DMS53 (cell line): ENCODE data around the gene ORMDL2.
"Not testable (repeated sequence)": the region's sequence is repeated elsewhere in the genome, so short reads cannot be mapped to it uniquely, and the experiment has no call there.

Experiments used
- DNase-seq: peaks from one replicate; lab custom pipeline; 2025; lab: John Stamatoyannopoulos, UW

ORMDL2 gene

DNA sequence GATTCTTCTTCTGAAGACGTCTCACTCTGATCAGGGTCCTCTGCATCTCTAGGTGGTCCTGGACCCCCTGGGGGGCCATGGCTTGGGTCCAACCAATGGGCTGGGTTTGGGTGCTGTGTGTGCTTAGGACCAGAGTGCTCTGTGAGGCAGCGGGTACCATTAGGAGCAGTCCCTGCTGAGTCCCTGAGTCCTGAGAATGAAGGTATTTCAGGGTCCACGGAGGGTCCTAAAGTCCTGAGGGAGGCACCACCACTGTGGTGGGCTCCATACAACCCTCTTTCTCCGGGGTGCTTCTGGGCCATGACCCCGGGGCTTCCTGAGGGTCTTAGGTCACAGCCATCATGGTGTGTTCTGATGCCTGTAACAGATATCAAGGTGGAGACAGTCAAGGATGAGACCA is 10.5 kb downstream of the ORMDL2 start:
- DNase-seq = no peak

DNA sequence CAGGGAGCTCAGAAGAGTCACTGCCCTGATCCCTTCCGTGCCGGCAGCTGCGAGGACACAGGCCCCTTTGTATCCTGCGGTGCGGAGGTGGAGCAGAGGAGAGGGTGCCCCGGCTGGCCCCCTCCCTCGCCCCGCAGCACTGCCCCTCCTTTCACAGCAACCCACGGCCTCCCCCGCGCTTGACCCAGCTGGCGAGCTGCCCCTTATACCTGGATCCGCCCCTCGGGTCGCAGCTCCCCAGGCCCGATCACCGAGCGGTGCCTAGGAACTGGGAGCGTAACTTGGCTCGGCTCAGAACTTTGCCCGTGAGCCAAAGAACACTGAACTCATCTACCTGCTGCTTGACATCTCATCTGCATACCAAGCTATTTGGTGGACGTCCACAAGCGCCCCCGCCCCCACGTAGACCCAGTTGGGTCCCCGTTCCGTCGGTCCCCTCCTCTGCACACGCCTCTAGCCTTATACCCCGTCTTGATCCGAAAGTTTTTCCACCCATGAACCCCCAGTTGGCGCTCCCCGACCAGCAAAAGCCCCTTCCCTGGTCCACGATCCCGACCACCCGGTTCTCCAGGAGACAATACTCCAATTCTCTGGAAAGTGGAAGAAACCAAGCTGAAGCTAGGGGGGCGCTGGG is 12.2 kb downstream of the ORMDL2 start:
- DNase-seq = no peak

DNA sequence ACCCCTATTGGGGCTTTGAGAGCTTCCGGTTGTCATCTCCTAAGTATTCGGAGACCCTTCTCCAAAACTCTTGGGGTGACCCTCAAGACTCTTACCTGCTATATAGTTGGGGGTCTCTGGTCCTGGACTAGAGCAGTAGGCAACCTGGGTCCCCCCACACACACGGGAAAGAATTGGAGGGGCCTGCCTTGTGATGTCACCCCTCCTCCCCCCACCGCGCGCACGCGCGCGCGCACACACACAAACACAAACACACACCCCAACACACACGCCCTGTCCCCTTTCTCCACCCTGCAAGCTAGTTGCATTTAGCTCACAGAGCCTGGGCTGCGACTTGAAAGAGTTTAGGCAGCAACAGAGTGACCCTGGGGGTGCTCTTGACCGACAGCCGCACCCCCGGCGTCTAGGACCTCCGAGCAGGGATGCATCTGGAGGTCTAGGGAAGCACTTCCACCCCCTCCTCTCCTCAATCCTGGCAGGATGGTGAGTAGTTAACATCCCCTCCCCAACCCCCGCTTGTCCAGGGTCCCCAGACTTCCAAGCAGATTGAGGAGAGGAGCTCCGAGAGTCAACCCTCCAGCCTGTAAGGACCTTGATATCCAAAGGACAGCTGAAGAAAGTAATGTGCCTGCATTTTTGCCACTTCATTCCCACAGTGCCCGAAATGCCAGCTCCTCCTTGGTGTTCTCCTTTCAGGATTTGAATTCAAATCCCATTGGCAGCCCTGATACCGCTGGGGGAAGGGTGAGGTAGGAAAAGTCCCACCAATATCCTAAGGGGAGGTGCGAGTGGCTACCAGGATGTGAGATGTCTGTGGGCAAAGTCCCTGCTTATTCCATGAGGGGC is 13.0 kb downstream of the ORMDL2 start:
- DNase-seq = peak; percentile 43

DNA sequence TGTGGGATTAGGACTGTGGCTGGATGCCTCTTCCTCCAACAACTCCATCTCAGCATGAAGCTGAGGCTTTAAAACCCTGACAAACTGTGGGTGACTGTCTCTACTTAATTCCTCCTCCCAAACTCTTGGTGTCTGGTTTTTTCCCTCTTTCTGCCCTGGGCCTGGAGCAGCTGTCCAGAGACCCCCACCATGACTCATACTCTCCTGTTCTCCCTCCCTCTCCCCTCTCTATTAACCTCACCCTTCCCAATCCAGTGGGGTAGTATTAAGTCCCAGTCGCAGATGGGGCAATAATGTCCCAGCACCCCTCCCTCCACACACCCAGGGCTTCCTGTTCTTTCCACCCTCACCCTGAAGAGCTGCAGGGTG is 13.6 kb downstream of the ORMDL2 start:
- no peak for DNase-seq

DNA sequence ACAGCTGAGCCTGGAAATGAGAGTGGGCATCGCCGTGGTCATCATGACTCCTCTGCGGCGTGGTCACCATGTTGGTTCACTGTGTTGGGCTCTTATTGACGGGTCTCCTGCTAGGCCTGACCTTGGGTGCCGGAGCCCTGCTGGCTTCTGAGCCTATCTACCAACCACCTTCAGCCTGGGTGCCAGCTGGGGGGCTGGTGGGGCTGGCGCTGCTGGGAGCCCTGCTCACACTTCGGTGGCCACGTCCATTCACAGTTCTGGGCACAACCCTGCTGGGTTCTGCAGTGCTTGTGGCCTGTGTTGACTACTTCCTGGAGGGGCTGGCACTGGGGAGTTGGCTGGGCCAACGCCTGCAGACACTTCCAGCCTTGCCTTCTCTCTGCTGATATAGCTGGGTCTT is 15.2 kb downstream of the ORMDL2 start:
- DNase-seq = no peak

DNA sequence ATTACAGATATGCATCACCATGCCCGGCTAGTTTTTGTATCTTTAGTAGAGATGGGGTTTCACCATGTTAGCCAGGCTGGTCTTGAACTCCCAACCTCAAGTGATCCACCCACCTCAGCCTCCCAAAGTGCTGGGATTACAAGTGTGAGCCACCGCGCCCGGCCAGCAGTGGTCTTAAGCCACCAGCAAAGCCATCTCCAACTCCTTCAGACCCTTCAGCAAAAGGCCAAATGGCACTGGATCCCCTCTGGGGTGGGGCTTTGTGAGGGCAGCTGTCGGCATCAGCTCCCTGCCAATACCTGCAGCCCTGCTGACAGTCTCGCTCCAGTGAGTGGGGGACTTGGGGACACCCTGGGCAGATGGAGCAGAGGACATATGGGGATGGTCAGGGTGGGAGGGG is 16.6 kb downstream of the ORMDL2 start:
- not testable (repeated sequence) for DNase-seq

DNA sequence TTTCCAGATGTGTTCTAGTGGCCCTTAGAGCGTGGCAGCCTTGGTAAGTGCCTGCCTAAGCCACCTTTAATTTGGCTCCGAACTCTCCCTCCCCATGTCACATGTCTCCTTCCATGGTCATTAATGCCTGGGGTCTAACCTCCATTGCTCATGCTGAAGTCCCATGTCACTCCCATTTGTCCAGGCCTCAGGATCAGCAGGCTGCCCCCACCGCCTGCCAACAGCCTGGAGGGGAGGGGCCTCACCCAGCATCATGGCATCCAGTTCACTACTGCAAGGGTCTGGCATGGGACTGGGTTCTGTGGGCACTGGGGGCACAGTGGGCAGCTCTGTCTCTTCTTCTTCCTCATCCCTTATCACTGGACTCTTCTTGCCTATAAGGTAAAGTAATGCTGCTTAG is 20.5 kb downstream of the ORMDL2 start:
- DNase-seq = no peak

DNA sequence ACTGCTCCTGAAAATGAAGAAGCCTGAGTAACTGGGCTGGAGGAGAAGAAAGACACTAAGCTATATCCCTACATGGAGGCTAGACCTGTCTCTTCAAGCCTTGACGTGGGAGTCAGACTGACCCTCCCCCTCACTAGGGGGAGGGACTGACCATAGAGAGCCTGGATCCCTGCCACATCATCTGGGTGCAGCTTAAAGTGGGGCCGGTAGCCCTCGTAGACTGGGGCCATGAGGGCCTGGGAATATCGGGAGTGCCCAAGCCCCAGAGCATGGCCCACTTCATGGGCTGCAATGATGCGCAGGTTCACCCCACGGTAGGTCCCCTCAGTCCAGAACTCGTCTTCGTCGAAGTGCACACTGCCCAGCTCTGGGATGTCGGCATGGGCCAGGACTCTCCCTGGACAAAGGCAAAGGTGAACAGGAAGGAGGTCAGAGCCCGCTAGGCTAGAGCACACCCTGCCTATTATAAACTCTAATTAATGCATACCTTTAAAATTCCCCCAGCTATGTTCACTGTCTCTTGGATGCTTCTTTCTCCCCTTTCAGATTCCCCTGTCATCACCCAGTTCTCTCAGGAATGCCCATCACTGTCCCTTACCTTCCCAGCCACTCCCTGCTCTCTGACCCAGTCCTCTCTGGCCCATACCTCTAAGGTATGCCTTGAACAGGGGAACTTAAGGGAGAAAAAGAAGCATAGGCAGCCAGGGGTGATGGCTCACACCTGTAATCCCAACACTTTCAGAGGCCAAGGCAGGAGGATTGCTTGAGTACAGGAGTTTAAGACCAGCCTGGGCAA is 21.7 kb downstream of the ORMDL2 start:
- no peak for DNase-seq

DNA sequence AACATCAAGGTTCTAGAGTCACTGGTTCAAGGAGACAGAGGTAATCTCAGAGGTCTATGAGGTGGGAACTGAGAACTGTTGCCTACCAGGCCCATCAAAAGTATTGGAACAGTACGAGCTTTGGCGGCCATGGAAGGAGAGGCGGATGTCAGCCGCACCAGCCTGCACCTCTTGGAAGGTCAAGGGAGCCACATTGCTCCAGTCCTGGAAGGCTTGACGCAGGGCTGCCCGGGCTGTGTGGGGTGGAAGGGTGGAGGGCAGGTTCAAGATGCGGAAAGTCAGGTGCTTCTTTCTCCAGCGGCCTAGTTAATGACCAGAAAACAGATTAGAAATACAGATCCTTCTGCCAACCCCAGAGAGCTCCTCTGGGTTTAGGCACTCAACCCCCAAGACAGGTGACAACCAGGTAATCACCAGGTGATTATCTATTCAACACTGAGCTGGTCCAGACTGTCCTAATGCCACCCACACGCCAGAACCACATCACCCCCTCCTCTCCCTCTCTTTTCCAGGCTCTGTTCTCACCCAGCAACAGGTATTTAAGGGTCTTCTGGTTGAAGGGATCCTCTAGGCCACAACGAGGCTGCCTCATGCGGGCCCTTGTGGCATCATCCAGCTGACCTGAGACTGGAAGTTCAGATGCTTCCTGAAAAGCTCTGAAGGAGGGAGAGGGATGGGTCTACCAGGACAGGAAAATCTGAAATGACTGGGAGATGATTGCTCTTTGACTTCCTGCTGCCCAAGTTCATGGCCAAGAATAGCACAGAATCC is 22.9 kb downstream of the ORMDL2 start:
- no peak for DNase-seq

DNA sequence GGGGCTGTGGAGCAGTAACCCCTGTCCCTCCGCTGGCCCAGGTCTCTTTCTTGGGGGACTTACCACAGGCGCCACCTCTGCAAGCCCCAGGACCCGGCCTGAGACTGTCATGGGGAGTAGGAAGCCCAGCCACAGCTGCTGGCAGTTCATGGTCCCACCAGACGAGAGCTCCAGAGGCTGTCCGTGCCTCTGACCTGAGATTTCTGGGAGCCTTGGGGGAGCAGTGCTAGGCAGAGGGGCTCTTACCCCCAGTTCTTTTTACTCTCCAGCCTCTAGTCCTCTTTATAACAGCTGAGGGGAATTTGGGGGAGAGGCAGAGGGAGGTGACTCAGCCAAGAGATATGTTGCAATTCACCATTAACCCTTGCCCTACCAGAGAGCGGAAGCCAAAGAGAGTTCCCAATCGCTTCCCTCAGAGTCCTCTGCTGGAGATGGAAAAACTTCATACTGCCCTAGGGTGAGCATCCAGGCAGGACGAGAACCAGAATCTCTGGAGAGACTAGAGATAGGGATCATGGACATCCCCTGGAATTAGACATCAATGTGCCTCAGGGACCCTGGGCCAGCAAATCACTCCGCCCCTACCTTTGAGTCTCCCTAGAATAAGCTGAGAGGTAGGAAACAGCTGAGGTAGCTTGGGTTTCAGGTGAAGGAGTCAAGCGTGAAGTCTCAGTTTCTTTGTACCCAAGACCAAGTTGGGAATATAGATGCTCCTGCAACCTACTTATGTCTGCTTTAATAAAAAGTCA is 25.0 kb downstream of the ORMDL2 start, which contains the start of gene MMP19:
Gene MMP19, minus strand, starts transcription at position 256 of the 749 bp plus-strand sequence. Its CDS starts 106 bp downstream, at position 150.
- DNase-seq = no peak

DNA sequence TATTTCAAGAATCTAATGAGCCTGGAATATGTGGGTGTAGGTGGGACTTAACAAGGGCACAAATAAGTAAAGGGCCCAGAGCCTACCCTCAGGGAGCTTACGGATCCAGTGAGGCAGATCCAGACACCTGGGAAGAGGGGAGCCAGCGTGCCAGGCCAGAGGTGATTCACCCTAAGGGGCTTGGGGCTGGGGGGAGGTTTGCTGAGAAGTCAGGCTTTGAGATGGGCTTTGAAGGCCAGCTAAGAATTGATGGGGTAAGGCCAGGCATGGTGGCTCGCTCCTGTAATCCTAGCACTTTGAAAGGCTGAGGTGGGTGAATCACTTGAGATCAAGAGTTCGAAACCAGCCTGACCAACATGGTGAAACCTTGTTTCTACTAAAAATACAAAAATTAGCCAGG is 25.6 kb downstream of the ORMDL2 start:
- DNase-seq = no peak

DNA sequence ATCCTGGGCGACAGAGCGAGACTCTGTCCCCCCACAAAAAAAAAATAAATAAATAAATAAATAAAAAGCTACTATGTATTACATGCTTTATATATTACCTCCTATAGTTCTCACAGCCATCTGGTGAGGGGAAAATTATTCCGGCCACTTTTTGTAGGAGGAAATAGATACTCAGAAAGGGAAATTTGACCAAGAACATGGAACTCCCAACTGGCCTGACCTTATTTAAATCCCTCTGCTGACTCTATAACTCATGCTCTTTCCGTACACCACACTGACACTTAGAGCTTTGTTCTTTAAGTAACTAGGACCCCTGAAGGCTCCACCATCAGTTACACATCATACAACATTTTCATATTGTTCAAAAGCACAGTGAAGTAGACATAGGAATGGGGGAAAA is 27.1 kb downstream of the ORMDL2 start:
- DNase-seq = no peak

DNA sequence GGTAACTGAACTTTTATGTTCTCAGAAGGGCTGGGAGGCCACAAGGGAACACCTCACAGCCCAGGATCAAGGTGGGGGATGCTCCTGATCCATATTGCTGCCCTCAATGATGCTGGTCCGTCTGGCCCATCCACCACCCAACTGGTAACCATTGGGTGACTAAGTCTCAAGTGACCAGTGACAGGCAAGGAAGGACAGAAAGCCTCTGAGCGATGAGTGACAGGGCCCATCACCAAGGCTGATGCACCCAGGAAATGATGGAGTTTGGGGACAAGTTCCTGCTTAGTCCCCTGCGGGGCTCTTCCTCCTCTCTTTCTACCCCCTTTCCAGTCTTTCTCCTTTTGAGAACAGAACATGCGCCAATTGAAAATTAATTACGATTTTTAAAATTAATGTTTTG is 27.5 kb downstream of the ORMDL2 start:
- DNase-seq = no peak

DNA sequence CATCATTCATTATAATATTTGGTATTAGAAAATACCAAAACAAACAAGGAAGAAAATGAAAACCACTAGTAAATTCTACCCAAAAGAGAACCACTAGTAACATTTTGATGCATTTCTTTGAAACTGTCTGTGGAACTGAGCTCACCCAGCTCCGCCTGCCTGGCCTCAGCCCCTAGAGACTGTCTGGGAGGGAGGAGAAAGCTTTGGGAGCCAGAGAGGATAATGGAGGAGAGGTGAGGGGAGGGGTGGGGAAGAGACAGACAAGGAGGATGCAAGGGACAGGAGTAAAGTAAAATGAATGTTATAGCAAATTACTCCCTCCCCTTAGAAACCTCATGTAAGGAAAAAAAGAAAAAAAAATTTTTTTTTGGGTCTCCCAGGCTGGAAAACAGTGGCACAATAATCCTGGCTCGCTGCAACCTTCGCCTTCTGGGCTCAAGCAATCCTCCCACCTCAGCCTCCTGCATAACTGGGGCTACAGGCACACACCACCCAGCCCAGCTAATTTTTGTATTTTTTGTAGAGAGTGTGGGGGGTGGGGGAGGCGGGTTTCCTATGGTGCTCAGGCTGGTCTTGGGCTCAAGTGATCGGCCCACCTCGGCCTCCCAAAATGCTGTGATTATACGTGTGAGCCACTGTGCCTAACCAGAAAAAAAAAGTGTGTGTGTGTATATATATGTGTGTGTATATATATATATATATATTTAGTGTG is 28.1 kb downstream of the ORMDL2 start:
- no peak for DNase-seq

DNA sequence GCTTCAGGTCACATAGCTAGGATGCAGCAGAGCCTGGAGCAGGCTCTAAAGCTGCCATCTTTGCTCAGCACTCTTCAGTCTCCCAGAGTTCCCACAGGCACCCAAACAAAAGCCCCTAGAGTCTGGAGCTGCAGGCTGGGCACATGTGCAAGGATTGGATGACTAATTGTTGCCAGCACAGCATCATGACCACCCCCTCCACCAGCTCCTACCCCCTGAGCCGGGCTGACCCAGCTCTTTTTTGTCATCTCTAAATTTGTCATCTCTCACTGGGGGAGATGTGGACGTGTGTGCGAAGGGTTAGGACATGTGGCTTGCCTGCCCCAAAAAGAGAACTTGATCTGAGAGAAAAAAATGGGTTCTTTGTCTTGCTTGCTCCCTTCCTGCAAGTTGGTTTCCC is 29.2 kb downstream of the ORMDL2 start:
- no peak for DNase-seq

DNA sequence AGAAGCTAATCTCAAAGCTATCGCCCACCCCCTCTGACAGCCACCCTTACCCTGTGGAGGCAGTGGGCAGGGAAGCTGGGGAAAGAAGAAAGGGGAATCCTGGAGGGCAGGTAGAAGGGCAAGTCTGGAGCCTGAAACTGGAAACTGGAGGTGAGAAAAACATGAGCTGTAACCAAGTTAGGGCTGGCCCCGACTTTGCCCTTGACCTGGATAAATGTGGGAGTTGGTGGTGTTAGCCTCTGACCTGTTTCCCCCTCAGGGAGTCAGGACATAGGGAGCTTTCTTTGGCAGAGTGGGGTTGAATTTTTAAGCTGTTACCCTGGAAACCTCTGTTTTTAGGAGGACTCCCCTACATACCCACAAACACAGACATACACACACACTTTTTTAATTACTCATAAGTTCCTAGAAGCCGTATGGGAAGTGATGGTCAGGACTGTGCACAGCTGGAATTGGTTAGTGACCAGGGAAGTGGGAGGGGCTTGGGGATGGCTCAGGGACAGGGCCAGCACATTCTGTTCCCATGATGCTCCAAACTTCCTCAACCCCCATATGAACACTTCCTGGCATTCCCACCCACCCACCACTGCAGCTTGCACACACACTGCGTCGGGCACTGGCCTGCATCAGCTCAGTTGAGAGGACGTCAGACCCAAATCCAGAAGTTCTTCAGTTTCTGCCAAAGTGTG is 29.9 kb downstream of the ORMDL2 start:
- DNase-seq = no peak

DNA sequence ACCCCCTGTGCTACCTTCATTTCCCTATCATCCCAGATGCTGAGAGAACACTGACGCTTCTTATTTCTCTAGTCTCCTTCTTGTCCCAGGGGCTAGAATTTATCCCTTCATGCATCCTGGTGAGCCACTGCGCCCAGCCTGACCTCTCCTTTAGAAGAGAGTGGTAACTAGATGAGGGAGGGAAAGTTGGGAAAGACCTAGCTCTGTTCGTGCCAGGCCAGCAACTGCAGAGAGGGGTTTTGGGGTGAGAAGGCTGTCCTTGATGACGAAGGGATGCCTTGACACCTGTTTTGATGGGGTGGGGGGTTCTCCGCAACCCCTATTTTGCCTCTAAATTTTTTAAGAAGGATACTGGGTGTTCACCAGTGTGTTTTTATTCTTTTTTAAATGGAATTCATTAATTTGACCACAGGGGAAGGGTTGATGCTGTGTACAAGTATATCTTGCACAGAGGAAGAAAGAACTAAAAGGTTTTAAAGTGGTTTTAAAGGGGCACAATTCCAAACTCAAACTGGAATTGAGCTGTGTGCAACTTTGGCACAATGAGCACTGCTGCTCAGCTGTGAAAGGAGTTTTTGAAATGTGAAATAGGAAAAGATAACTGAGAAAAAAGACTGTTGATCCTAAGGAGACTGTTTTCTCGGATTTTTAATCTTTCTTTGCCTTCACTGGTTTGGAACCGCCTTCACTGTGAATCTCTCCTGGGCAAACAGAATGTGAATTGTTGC is 31.9 kb downstream of the ORMDL2 start:
- DNase-seq = no peak

DNA sequence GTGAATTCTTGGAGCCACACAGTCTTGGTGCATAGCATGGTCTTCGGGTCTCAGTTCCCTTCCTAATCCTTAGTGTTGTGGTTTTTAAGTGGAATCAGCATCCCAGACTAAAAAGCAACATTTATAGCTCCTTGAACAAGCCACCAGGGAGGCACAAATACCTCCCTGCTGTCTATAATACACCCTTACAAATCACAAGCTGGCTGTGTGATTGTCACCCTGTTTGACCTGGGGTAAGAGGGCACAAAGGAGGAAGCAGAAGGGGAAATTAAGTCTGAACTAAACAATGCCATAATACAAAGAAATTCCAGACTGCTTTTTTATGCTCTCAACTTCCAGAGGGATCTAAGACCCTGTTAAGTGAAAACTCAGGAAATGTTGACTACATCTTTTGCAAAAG is 32.6 kb downstream of the ORMDL2 start:
- no peak for DNase-seq

DNA sequence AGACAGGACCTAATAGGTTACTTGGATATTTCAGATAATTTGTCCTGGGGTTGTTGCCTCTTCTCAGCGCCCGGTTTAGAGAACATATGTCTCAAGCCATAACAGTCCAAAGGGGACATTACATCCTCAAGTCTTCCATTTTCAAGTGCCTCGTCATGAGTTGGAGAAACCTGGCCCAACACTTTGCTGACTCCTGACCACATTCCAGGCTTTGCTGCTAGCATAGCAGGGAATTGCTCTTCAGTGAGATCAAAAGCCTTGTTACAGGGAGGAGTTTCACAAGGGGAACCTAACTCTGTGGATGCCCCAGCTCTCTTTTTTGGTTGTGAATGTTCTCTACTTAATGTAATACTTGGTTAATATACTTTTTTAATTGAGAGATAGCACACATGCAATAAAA is 33.1 kb downstream of the ORMDL2 start:
- no peak for DNase-seq
